Upper lobe of left lung (tissue), 4 donors: ENCODE measurements around the gene TCEA3.

Source experiments
- CTCF ChIP-seq, 6 experiments: fragments of 450-650 bp in 4 of 6; fragments of 200-600 bp in 2 of 6; sonication (generic) in 2 of 6; IDR thresholded peaks; one replicate each; pipeline ENCODE4 v1.5.1; 2016 to 2019; ENCODE audit warnings: antibody characterized with exemption in 6 of 6
- POLR2A ChIP-seq, 4 donors: fragments of 450-650 bp; IDR thresholded peaks; one replicate each; pipeline ENCODE4 v1.5.1; 2016 to 2017; ENCODE audit warnings: antibody characterized with exemption in 4 of 4, mild to moderate bottlenecking in 2 of 4

DNA sequence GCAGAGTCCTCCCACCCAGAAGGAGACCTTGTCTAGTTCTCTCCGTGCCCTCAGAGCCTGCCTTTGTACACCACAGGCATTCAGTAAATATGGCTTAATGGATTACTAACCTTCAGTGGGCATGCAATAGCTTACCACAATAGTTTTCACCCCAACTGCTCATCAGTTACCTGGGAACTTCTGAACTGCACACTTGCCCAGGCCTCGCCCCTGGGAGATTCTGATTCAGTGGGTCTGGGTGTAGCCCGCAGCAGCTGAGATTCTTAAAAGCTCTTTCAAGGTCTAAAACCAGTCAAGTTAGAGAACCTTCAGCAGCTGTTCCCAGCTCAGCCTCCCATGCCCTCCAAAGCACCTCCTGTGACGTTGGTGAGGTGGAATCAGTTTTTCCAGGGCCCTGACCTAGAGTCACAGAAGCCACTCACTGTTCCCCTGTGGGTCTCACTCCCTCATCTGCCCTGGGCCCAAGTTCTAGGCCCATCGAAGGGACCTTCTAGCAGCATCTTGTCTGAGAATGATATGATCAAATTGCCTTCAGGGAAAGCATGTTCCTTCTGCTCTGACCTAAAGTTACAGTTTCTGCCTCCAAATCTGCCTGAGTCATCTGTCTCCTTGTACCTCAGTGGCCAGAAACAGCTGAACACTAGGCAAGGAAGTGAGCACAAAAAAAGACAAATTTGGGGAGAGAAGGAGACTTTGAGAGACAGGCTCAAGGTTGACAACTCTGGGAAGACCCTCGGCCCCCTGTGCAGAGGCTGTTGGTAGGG, 48.7 kb upstream of the TCEA3 start:
- TF ChIP-seq POLR2A (IDR thresholded peaks at IDR 0.05) (no peak), CTCF (IDR thresholded peaks at IDR 0.05) (no peak)
